GM19463 (cell line): ENCODE results near the gene DCDC2B.
"Not testable (repeated sequence)": the region's sequence is repeated elsewhere in the genome, so short reads cannot be mapped to it uniquely, and the experiment has no call there.

Experiments used
- ATAC-seq: cut with Tn5 transposase; IDR thresholded peaks from one replicate; pipeline ENCODE4 v1.9.1; 2021; ENCODE audit warnings: mild to moderate bottlenecking, moderate library complexity; ENCODE audit not compliant: unreplicated experiment

DCDC2B gene

GRCh38 chr1:32255072-32256071 lies 46.5 kb downstream of the DCDC2B start:
- no peak for ATAC-seq

GRCh38 chr1:32256473-32257226 lies 47.8 kb downstream of the DCDC2B start:
- ATAC-seq: no peak

- no peak for ATAC-seq
Observed at GRCh38 chr1:32257227-32257508, 48.3 kb downstream of the DCDC2B start.

- not testable (repeated sequence) for ATAC-seq
Observed at GRCh38 chr1:32263236-32263593, 54.3 kb downstream of the DCDC2B start.

- no peak for ATAC-seq
Observed at GRCh38 chr1:32263744-32264143, 54.9 kb downstream of the DCDC2B start.
